Measurements from ENCODE around the gene SLC37A2. TPM values are rescaled to one million over a fixed set of nuclear protein-coding genes. Genes with fewer than 3 reads are reported as not detected.

Gene SLC37A2
- total RNA-seq, 4 donors from 2014 or later, result 3.4 to 8.6 (median 6.6) TPM

DNA sequence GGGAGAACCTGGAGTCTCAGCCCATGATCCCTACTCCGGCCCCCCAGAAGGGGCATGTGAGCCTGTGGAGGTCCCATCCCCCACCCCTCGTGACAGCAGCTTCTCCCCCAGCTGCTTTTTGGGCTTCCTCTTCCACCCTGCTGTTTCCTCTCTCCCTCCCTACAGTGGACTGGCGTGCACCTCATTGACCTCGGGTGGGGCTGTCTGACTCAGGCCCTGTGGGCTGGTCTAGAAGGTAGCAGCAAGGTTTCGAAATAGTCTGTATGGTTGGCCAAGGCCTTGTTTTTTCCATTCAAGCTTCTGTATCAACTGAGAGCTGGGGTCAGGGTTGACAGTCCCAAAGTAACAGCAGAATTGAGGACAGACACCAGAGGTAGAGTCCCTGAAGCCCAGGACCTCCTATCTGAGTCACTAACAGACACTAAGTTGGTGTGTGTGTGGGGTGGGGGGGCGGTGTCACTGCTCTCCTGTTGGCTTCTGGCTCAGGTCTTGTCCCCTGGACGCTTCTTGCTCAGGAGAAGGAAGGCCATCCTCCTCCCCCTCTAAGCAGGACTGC, 7.7 kb downstream of the SLC37A2 start:
- H3K27me3 ChIP-seq, result peaks cover 66% of the 10 kb centered on the region
- H3K27ac ChIP-seq, result peak overlapping the region in 3 of 4 donors; percentile 41 to 62 (median 51)
- WGBS, 2 donors (ENCODE audit: low coverage in 1 of 2), result 41 to 63% methylated on average over 1 to 5 of the region's 7 CpGs
- peak; percentile 89 for ATAC-seq
- H3K9me3 ChIP-seq, result no peaks in the 10 kb centered on the region
- no peaks in the 10 kb centered on the region for H3K36me3 ChIP-seq
- TF ChIP-seq POLR2A (IDR thresholded peaks at IDR 0.05), result no peak
- TF ChIP-seq, protein P1, sequence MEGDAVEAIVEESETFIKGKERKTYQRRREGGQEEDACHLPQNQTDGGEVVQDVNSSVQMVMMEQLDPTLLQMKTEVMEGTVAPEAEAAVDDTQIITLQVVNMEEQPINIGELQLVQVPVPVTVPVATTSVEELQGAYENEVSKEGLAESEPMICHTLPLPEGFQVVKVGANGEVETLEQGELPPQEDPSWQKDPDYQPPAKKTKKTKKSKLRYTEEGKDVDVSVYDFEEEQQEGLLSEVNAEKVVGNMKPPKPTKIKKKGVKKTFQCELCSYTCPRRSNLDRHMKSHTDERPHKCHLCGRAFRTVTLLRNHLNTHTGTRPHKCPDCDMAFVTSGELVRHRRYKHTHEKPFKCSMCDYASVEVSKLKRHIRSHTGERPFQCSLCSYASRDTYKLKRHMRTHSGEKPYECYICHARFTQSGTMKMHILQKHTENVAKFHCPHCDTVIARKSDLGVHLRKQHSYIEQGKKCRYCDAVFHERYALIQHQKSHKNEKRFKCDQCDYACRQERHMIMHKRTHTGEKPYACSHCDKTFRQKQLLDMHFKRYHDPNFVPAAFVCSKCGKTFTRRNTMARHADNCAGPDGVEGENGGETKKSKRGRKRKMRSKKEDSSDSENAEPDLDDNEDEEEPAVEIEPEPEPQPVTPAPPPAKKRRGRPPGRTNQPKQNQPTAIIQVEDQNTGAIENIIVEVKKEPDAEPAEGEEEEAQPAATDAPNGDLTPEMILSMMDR (IDR thresholded peaks at IDR 0.05), result no peak
- no peak for TF ChIP-seq EP300 (IDR thresholded peaks at IDR 0.05)
- TF ChIP-seq POLR2AphosphoS5 (IDR thresholded peaks at IDR 0.05), result no peak
- H3K4me3 ChIP-seq, result no peak overlapping the region
- peaks cover 0 to 13% (median 3%) of the 10 kb centered on the region in 3 donors for H3K4me1 ChIP-seq

DNA sequence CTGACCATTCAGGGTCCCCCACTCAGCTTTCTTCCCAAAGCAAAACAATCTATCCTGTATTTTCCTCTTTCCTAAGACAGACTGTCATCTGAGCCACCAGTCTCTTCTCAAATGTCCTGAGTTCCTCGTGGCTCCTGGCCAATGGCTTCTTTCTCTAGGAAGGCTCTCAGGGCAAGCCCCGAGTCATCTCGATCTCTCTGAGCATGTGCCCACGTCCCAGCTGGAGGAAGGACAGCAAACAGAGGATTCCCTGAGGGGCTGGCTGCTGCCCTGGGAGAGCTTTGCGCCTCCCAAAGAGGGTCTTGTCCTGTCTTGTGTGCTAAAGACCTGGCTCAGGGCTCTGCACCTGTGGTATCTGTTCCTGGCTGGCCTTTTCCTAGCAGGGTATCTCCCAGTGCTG, 8.3 kb downstream of the SLC37A2 start:
- TF ChIP-seq, protein P1 (IDR thresholded peaks at IDR 0.05), result no peak
- TF ChIP-seq POLR2A (IDR thresholded peaks at IDR 0.05), result no peak
- TF ChIP-seq EP300 (IDR thresholded peaks at IDR 0.05), result no peak
- TF ChIP-seq POLR2AphosphoS5 (IDR thresholded peaks at IDR 0.05), result no peak

DNA sequence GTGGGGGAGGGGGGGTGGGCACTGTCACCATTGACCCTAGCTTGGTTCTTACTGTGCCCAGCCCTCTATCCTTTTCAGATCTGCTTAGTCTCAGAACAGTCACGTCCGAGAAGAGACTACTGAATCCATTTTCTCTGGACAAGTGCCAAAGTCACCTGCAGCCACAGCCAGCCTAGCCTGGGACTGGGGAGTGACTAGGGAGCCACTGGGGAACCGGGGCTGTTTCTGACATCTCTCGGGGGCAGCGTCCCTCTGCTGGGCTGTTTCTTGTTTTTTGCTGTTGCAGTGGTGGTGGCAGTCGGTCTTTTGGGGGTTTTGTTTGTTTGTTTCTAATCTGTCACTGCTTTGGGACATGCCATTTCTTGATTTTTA, 8.7 kb downstream of the SLC37A2 start:
- H3K4me1 ChIP-seq, result peaks cover 0 to 13% (median 3%) of the 10 kb centered on the region in 3 donors
- no peak overlapping the region for H3K4me3 ChIP-seq
- TF ChIP-seq POLR2A (IDR thresholded peaks at IDR 0.05), result no peak
- TF ChIP-seq, protein P1 (IDR thresholded peaks at IDR 0.05), result no peak
- TF ChIP-seq EP300 (IDR thresholded peaks at IDR 0.05), result no peak
- no peak for TF ChIP-seq POLR2AphosphoS5 (IDR thresholded peaks at IDR 0.05)
- peaks cover 76% of the 10 kb centered on the region for H3K27me3 ChIP-seq
- ATAC-seq, result no peak
- no peaks in the 10 kb centered on the region for H3K36me3 ChIP-seq
- 77 to 100% methylated on average over 1 to 4 of the region's 6 CpGs for WGBS, 2 donors (ENCODE audit: low coverage in 1 of 2)
- peak overlapping the region in 2 of 4 donors; percentile 17 to 47 for H3K27ac ChIP-seq
- no peaks in the 10 kb centered on the region for H3K9me3 ChIP-seq

More for the DNA sequence above, 8.3 kb downstream of the SLC37A2 start:
- Histone ChIP-seq H3K27me3 (peaks cover 72% of the 10 kb centered on the region), H3K27ac (peak overlapping the region in 2 of 4 donors; percentile 17 to 47), H3K4me1 (peaks cover 0 to 13% (median 3%) of the 10 kb centered on the region in 3 donors), H3K4me3 (no peak overlapping the region), H3K9me3 (no peaks in the 10 kb centered on the region), H3K36me3 (no peaks in the 10 kb centered on the region)
- ATAC-seq, result no peak
- WGBS, 2 donors (ENCODE audit: low coverage in 1 of 2), result 20 to 59% methylated on average over 1 to 3 of the region's 5 CpGs

DNA sequence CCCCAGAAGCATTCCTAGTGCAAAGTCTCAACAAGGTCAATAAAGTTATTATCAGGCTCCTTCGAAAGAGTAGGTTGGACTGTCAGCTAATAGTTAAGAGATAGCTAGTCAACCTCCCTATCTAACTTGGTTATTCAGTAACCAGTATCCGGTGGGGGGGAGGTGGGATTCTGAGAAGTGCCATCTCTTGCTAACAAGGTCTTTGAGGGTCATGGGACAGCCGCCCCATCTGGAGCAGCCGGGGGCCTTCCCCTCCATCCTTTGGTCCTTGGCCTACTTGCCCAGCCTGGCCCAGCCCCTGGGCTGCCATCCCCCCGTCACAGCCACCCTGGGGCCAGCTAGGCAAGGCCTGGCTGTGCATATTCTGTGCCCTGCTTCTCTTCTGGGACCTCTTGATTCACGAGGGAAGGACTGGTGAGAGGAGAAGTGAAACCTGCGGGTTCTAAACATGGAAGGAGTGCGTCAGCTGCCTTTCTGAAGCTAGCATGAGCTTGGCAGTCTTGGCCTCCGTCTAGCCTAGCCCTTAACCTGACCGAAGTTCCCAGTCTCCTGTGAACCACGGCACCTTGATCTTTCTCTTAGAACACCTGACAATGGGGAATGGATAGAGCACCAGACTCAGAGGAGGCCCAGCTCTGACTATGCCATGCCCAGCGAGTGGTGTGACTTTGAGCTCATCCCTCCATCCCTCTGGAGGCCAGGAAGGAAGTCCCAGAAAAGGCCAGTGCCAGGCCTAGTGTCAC, 9.3 kb downstream of the SLC37A2 start:
- no peak overlapping the region for H3K4me3 ChIP-seq
- WGBS, 2 donors (ENCODE audit: low coverage in 1 of 2), result 76% methylated on average over 8 of the region's 12 CpGs; no CpG with 5 or more reads in 1 of the 2 donors
- TF ChIP-seq POLR2AphosphoS5 (IDR thresholded peaks at IDR 0.05) (no peak), EP300 (IDR thresholded peaks at IDR 0.05) (no peak), POLR2A (IDR thresholded peaks at IDR 0.05) (no peak)
- TF ChIP-seq, protein P1 (IDR thresholded peaks at IDR 0.05), result no peak
- ATAC-seq, result peak; percentile 32
- H3K27me3 ChIP-seq, result peaks cover 78% of the 10 kb centered on the region
- no peaks in the 10 kb centered on the region for H3K9me3 ChIP-seq
- no peaks in the 10 kb centered on the region for H3K36me3 ChIP-seq
- peaks cover 0 to 13% (median 3%) of the 10 kb centered on the region in 3 donors for H3K4me1 ChIP-seq
- peak overlapping the region in 1 of 4 donors; percentile 47 for H3K27ac ChIP-seq

Measured in gastroesophageal sphincter (tissue), 4 donors.